GM23338 (cell line): ENCODE data around the gene RFNG.

Experiments used
- CTCF ChIP-seq, 2 experiments: fragments of 200-600 bp in 1 of 2; sonication (generic) in 1 of 2; conservative IDR thresholded peaks; 2 replicates each; pipeline versions ENCODE4 v1.5.1 to v1.6.1; 2016 to 2017; ENCODE audit warnings: antibody characterized with exemption in 2 of 2, low read depth in 2 of 2, mild to moderate bottlenecking in 2 of 2, moderate library complexity in 1 of 2
- EZH2 ChIP-seq: fragments of 200-600 bp; sonication (generic); IDR thresholded peaks from one replicate; pipeline ENCODE4 v1.8.0; 2017; ENCODE audit warnings: antibody characterized with exemption, mild to moderate bottlenecking, low read depth; ENCODE audit not compliant: unreplicated experiment
- POLR2AphosphoS5 ChIP-seq: IDR thresholded peaks from 2 replicates; pipeline ENCODE4 v1.6.1; 2016; ENCODE audit warnings: antibody characterized with exemption, low read depth

DNA sequence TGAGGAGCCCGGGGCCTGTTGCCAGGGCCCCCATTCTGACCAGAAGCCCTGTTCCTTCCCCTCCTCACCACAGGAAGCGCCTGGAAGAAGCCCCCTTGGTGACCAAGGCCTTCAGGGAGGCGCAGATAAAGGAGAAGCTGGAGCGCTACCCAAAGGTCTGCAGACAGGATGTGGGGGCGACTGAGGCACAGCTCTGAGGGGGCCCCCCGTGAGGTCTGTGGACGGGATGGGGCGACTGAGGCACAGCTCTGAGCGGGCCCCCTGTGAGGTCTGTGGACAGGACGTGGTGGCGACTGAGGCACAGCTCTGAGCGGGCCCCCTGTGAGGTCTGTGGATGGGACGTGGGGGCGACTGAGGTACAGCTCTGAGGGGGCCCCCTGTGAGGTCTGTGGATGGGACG, 42.2 kb downstream of the RFNG start:
- TF ChIP-seq EZH2 (no peak), CTCF (conservative IDR thresholded peaks at IDR 0.05; ENCODE audit: low read depth in 2 of 2) (no peak), POLR2AphosphoS5 (no peak)
